Testis (tissue), 2 donors: Measurements from ENCODE around the gene VPS13C.

ENCODE experiments used
- POLR2A ChIP-seq: fragments of 450-650 bp; IDR thresholded peaks from one replicate; pipeline ENCODE4 v1.6.1; 2017; ENCODE audit warnings: antibody characterized with exemption, mild to moderate bottlenecking, moderate library complexity
- TF ChIP-seq, protein P1 (sequence below), 3 experiments: fragments of 450-650 bp in 2 of 3; fragments of 200-600 bp in 1 of 3; sonication (generic) in 1 of 3; IDR thresholded peaks; one replicate each; pipeline ENCODE4 v1.5.1; 2016 to 2019; ENCODE audit warnings: antibody characterized with exemption in 3 of 3, mild to moderate bottlenecking in 2 of 3, moderate library complexity in 1 of 3

DNA sequence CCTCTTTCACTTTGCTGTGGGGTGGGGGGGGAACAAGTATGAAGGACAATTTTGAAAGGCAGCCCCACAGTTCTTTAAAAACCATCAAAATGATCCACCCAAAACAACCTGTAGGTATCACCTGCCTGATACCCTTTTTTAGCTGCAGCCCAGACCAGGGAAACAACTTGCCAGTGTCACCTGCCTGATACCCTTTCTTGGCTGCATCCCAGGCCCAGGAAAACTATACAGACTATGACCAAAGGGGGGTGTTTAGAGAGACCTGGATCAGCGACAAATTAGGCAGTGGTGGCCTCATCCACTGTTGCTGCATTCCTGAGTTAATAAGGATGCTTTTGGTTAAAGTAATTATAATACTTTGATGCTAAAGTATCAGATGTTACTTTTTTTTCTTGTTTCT lies 122.0 kb downstream of the VPS13C start:
- TF ChIP-seq, protein P1, sequence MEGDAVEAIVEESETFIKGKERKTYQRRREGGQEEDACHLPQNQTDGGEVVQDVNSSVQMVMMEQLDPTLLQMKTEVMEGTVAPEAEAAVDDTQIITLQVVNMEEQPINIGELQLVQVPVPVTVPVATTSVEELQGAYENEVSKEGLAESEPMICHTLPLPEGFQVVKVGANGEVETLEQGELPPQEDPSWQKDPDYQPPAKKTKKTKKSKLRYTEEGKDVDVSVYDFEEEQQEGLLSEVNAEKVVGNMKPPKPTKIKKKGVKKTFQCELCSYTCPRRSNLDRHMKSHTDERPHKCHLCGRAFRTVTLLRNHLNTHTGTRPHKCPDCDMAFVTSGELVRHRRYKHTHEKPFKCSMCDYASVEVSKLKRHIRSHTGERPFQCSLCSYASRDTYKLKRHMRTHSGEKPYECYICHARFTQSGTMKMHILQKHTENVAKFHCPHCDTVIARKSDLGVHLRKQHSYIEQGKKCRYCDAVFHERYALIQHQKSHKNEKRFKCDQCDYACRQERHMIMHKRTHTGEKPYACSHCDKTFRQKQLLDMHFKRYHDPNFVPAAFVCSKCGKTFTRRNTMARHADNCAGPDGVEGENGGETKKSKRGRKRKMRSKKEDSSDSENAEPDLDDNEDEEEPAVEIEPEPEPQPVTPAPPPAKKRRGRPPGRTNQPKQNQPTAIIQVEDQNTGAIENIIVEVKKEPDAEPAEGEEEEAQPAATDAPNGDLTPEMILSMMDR (IDR thresholded peaks at IDR 0.05), result no peak
- TF ChIP-seq POLR2A, result no peak
